ENCODE results near the gene OR13G1.

- TF ChIP-seq ARNTL (CRISPR knock-in tag; IDR thresholded peaks at IDR 0.05; ENCODE audit: borderline replicate concordance, low read depth) (no peak), ZC3H10 (CRISPR knock-in tag; IDR thresholded peaks at IDR 0.05) (no peak), BACH2 (CRISPR knock-in tag; IDR thresholded peaks at IDR 0.05; ENCODE audit: borderline replicate concordance) (no peak), ESRRG (CRISPR knock-in tag; IDR thresholded peaks at IDR 0.05) (no peak), ISL1 (CRISPR knock-in tag; IDR thresholded peaks at IDR 0.05) (no peak)
- TF ChIP-seq, protein P1, sequence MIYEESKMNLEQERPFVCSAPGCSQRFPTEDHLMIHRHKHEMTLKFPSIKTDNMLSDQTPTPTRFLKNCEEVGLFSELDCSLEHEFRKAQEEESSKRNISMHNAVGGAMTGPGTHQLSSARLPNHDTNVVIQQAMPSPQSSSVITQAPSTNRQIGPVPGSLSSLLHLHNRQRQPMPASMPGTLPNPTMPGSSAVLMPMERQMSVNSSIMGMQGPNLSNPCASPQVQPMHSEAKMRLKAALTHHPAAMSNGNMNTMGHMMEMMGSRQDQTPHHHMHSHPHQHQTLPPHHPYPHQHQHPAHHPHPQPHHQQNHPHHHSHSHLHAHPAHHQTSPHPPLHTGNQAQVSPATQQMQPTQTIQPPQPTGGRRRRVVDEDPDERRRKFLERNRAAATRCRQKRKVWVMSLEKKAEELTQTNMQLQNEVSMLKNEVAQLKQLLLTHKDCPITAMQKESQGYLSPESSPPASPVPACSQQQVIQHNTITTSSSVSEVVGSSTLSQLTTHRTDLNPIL (CRISPR knock-in tag; IDR thresholded peaks at IDR 0.05; ENCODE audit: low read depth): no peak
These were observed 41.5 kb downstream of the OR13G1 start for GRCh38 chr1:247638011-247638410.
